GM21825 (cell line): ENCODE data around the gene SMIM24.

Experiments
- ATAC-seq: cut with Tn5 transposase; IDR thresholded peaks from one replicate; pipeline ENCODE4 v1.9.1; 2021; ENCODE audit warnings: mild to moderate bottlenecking, moderate library complexity; ENCODE audit not compliant: unreplicated experiment

Gene SMIM24

GRCh38 chr19:3476830-3477229, 3.5 kb downstream of the SMIM24 start:
- no peak for ATAC-seq

GRCh38 chr19:3475449-3475848, 4.9 kb downstream of the SMIM24 start:
- no peak for ATAC-seq

GRCh38 chr19:3474614-3475013, 5.7 kb downstream of the SMIM24 start:
- no peak for ATAC-seq

GRCh38 chr19:3474010-3474409, 6.3 kb downstream of the SMIM24 start:
- ATAC-seq: no peak

GRCh38 chr19:3471954-3472655, 8.2 kb downstream of the SMIM24 start:
- no peak for ATAC-seq

- no peak for ATAC-seq
Measured at GRCh38 chr19:3470500-3471128, 9.7 kb downstream of the SMIM24 start.

GRCh38 chr19:3469638-3470499, 10.5 kb downstream of the SMIM24 start:
- no peak for ATAC-seq

- no peak for ATAC-seq
Measured at GRCh38 chr19:3468211-3468610, 12.1 kb downstream of the SMIM24 start.

- no peak for ATAC-seq
Measured at GRCh38 chr19:3467437-3468198, 12.7 kb downstream of the SMIM24 start.

- no peak for ATAC-seq
Measured at GRCh38 chr19:3466635-3467034, 13.7 kb downstream of the SMIM24 start.

GRCh38 chr19:3465552-3465951, 14.8 kb downstream of the SMIM24 start:
- no peak for ATAC-seq

GRCh38 chr19:3464587-3465235, 15.6 kb downstream of the SMIM24 start:
- ATAC-seq: no peak

- no peak for ATAC-seq
Measured at GRCh38 chr19:3463714-3464586, 16.4 kb downstream of the SMIM24 start.

GRCh38 chr19:3462991-3463713, 17.2 kb downstream of the SMIM24 start:
- ATAC-seq: no peak

GRCh38 chr19:3459965-3460582, 20.3 kb downstream of the SMIM24 start:
- no peak for ATAC-seq

GRCh38 chr19:3459089-3459881, 21.0 kb downstream of the SMIM24 start:
- no peak for ATAC-seq

- ATAC-seq: no peak
Measured at GRCh38 chr19:3458229-3459088, 21.9 kb downstream of the SMIM24 start.
